Activated CD4-positive, CD25-positive, alpha-beta regulatory T cell treated with anti-CD3 and anti-CD28 coated beads, Interleukin-2, amount 50 U/mL, for 72 hours (primary cell): ENCODE measurements around the gene ERBB4.
"Not testable (repeated sequence)": the region's sequence is repeated elsewhere in the genome, so short reads cannot be mapped to it uniquely, and the experiment has no call there.

Source experiments
- DNase-seq: peaks from one replicate; pipeline ENCODE4 v3.0.0; 2021

Gene ERBB4

DNA sequence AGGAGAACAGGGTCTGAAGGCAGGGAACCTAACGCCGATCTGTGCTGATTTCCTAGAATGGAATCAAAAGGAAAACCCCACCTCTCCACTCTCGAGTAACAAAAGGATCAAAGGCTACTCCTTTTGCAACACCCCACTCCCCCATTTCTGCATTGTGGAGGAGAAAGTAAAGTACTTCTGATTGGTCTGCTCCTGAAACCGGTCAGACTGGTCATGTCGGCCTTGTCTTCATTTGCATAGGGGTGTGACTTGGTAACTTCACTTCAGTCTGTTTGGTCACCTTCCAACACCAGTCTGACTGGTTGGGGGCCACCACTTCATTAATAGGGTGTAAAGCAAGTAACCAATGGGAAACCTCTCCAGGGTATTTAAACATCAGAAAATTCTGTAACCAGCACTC, 771.9 kb downstream of the ERBB4 start:
- DNase-seq, result no peak

DNA sequence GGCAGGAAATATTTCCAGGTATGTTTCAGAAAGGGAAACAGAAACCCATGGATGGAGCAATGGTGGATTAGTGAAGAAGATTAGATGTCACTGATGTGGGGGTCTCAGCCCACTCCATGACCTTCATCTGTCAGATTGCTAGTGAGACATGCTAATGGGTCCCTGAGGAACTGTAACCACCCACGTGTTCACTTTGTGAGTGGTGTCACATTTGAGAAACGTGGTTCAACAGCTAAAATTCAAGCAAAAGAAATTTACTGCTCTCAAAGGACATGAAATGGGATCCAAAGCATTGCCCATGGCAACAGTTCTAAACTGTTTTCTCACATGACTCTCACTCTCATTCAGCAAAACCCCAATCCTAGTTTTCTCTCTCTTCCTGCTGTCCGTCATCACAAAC, 776.1 kb downstream of the ERBB4 start:
- no peak for DNase-seq

DNA sequence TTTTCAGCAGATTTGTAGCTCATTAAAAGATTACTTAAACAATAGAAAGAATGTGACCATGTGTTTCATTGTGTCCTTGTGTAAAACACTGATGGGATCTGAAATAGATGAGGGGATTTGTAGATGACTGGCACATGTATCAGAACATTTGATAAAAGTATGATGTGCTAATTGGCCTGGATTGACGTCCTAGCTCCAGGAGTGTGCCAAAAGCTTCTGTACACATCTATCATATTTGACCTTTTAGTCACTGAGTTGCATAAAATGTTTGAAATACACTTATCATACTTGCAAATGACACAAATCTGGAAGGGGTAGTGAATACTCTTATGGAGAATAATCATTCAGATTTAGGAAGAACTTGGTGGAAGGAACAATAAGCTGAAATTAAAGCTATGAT, 778.5 kb downstream of the ERBB4 start:
- no peak for DNase-seq

DNA sequence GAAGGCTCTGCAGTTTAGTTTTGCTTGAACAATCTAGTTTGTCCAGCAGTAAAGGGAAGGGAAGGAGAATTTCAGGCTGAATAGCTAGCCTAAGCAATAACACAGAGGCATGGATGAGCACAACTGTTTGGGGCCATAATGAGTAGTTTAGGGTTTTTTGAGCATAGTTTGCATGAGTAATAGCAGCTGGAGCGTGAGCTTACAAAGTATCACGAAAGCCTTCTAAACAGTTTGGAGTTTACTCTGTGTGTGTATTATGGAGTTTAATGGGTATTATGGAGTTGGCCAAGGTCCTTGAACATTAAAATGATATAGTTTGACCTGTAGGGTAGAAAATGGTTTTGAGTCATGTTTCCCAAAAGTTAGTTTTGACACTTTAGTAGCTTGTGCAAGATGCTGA, 782.3 kb downstream of the ERBB4 start:
- DNase-seq, result no peak

DNA sequence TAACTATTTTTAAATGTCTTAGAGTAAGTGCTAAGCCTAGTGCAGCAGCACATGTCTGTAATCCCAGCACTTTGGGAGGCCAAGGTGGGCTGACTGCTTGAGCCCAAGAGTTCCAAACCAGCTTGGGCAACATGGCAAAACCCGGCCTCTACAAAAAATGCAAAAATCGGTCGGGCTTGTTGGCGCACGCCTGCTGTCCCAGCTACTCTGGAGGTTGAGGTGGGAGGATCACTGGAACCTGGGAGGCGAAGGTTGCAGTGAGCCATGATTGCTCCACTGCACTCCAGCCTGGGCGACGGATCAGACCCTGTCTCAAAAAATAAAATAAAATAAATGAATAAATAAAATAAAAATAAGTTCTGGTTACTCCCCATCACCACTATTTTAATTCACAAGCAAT, 783.4 kb downstream of the ERBB4 start:
- no peak for DNase-seq

DNA sequence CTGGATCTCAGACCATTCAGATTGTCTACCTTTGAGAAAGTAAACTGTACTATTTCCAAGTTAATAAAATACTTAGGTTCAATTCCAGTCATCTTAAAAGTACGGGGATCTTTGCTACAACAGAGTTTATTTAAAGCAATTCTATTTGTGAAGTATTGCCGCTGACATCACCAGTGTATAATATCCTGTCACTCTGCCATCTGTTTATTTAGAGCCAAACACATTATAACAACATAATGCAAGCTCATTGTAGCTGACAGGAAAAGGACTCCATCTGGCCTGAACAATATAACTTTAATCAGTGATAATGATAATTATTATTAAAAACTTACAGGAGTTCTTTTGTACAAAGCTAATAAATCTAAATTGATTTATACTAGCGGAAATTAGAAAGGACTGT, 786.8 kb downstream of the ERBB4 start:
- no peak for DNase-seq

DNA sequence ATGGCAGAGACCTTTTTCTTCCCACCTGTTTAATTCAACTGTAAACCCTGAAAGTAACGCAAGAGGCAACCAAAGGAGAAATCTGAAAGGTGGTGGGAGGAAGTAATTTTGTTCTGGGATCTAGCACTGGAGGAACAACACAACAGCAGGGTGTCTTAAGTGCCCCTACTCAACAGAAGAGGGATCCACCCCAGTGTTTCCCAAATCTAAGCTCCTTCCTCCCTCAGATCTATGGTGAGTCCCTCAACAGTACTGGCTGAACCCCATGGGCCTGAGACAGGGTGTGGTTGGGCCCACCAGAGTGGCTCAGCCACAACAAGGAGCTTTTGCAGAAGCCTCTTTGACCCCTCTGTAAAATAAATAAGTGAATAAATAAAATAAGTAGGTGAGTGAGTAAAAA, 790.3 kb downstream of the ERBB4 start:
- DNase-seq, result no peak

DNA sequence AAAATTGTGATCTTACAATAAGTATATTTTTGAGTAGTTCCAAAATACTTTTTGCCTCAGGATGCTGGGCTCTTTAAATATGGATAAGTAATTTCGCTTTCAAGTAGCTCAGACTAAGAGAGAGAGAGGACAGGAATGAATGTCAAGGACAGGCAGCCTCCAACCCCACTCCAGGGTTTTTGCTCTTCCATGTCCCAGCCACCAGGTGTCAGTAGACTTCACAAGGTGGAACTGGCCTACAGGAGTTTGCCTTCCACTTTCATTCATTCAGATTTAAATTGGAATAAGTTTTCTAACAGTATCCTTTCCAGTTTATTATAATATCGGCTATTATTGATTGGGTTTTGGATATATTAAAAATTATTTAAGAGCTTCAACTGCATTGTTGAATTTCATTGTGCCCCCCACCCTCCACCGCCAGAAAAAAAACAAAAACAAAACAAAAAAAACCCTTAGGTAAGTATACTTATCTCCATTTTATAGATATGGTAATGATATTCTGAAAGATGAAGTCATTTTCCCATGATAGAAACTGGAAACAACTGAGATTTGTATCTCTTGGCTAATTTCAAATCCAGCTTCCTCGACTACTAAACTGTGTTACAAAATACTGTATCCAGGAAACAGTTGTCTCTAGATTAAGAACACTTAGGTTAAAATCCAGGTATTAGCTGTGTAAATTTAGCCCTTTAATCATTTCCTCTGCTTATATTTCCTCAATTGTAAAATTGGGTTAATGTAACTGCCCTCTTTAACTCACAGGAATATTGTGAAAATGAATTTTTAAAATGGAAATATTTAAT, 793.1 kb downstream of the ERBB4 start:
- DNase-seq, result no peak

DNA sequence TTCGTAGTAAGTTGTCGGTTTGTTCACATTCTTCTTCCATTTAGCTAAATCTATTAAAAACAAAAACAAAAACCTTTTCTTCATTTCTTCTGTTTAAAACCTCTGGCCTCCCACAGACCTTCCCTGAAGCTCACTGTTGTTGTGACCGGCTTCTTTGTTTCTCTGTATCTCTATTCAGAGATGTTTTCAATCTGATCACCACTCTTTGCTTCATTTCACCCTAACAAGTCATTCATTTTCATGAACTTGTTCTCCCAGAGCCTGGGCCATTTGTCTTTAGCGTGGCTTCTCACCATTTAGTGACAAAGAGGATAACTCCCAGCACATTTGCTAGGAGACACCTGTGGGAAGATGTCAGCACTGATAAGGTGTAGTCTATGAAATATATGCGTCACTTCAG, 794.2 kb downstream of the ERBB4 start:
- DNase-seq, result no peak

DNA sequence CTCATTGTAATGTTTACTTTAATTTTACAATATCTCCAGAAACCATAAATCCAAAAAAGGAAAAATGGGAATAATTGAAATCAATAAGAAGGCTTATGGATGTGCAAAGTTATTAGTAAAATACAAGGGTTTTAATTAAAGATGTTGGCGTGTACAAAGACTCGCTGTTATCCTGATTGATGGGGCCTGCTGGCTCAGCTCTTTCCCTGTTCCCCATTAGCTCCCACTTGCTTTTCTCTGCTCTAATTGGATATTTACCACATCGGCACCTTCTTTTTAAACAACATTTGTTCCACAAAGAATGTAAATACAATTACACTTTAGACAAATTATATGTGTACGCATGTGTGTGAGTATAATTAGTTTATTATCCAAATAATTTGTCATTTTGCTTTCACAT, 796.6 kb downstream of the ERBB4 start:
- DNase-seq, result no peak

DNA sequence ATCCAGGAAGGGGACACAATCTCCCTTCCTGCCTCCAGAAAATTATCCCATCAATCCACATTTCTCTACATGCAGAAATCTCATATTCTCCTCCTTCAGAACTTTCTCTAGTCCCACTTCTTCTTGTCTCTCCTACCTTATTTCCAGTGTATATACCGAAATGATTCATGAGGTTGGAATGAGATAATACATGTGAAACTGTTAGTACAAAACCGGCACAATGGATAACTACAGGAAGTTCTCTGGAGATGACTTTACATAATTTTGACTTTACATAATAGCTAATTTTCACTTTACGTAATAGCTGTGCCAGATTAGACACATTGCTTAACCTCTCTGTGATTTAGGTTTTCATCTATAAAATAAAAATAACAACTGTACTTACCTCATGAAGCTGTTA, 801.3 kb downstream of the ERBB4 start:
- no peak for DNase-seq

DNA sequence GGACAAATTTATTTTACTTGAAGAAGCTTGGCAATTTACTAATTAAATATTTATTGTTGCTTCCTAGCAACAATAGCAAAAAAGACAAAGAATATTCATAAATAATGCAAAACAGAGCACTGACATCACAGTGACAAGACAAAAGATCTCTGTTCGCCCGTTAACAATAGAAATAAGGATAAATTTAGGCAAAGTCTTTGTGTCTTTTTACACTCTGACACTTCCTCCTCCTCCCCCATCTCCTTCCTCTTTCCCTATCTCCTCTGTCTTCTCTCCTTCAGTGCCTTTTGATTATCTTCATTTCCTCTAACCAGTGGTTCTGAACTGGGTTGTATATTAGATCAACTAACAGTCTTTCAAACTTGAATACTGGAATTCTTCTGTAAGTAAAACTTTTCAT, 808.4 kb downstream of the ERBB4 start:
- DNase-seq, result no peak

DNA sequence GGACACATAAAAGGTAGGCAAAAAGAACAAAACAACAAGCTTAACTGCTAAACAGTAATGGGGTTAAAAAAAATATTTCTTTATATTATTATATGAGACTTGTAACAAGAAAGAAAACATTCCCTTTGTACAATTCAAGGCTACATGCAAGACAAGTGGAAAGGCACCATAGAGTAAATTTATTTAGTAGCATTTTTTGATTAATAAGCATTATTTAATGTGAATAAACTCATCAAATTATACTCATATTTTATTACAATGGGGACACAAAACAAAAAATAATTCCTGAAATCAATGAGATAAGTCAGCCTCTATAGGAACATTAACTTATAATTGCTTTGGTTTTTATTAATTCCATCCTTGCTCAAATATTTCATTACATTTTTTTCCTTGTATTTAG, 809.2 kb downstream of the ERBB4 start:
- DNase-seq, result no peak

DNA sequence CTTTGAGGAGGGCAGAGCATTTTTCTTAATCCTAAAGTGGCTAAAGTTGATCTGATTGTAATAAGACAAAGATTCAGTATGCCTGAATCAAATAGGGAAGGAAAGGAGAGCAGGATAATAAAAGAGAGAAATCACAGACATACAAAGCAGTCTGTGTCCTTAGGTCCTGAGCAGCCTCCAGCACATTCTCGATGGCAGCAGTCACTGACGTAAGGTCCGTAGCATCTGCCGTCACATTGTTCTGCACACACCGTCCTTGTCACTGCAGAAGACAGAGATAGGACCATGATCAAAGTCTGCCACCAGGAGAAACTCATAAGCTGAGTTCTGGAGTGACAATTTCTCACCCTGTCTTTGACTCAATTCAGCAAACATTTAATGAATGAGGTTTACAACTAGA, 813.7 kb downstream of the ERBB4 start:
- DNase-seq, result no peak

DNA sequence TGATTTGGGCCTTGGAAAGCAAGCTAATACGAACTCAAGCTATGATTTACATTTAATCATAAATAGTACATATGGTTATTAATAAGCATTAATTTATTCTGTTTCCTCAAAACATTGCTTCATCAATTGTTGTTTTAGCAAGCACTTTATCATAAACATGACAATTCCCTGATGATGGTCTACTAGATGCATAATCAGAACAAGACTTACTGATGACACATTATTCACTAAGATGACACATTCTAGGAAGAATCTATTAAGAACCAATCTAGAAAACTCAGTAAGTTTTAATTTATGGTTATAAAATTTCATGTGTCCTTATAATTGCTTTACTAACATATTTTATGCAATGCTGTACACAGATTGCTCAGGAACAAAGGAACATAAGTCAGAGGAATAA, 815.2 kb downstream of the ERBB4 start:
- DNase-seq, result no peak

DNA sequence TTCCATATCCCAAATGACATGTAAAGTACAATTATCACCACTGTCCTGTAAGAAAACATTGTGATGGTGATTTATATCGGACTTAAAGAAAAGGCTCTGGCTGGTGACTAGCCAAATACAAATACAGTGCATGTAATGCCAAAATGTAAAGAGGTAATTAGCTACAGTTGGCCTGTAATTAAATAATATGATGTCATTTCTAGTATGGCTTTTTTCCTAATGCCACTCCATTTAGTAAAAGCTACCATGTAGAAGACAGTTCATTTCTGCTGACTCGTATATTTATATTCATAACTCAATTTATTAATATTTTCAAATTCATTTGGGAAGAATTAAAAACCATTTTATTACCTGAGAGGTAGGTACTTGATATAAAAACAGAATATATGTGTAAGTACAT, 815.7 kb downstream of the ERBB4 start:
- no peak for DNase-seq

DNA sequence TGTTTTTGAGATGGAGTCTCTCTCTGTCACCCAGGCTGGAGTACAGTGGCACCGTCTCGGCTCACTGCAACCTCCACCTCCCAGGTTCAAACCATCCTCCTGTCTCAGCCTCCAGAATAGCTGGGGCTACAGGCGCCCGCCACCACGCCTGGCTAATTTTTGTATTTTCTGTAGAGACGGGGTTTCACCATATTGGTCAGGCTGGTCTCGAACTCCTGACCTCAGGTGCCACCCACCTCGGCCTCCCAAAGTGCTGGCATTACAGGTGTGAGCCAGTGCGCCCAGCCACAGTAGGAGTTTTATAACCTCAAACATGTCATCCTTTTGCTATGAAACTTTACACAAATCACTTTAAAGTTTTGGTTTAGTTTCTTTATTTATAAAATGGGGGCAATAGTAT, 816.7 kb downstream of the ERBB4 start:
- not testable (repeated sequence) for DNase-seq

DNA sequence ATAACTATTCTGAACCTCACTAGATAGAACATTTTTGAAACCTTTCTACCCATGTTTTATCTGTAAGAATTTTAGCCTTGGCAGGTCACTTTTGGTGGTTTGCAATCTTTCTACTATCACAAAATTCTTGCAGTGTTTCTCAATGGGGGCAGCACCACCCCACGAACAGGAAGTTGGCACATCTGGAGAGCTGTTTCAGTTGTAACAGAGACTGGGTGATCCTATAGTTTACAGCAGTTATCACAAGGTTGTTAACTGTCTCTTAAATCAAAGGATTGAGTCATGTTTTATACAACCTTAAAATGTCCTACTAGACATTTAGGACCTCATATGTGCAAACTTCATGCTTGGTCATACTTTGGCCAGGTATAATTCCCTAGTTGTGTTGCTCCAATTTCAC, 829.2 kb downstream of the ERBB4 start:
- DNase-seq, result no peak

DNA sequence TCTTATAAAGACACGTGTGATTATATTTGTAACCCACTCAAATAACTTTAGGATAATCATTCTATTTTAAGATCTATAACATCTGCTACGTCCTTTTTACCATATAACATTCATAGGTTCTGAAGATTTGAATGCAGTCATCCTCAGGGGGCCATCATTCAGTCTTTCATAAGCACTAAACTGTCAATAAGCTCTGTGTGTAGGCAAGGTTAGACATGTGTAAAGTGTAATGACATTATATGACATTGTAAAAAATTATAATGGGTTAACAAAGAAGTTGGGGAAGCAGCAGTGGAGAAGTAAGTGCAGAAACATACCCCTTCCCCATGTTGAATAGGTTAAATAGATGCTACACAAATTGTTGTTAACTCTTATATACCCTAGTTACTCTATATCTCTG, 845.9 kb downstream of the ERBB4 start:
- DNase-seq, result no peak

DNA sequence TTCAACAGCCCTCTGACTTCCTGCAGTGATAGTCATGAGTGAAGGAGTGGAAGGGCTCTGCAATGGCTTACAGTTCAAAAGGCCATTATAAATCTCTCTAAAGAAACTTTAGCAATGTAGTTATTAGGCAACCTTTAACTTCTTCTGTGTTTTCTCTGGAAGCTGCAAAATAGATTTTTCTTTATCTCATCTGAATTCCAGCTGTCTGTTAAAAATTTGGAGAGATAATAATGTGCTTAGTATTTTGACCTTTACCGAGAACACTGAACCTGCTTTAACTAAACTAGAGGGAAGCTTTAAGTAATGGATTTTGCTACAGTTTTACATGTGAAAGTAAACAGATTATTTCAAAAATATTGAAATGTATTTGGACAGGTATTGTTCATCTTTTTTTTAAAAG, 847.9 kb downstream of the ERBB4 start:
- no peak for DNase-seq

DNA sequence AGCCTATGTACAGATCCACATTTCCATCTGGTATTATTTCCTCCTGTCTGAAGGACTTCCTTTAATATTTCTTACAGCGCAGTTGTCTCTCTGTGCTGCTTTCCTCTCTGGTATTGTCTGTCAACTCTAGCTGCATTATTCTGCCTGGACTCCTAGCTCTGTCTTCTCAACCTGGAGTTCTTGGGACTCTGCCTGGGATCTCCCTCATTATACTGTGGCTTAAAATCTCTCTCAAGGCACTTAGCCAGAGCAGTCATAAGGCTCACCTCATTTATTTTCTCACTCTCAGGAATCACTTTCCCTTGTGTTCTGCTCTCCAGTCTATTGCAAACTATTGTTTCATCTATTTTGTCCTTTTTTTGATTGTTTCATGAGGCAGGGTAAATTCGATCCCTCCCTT, 850.4 kb downstream of the ERBB4 start:
- no peak for DNase-seq

DNA sequence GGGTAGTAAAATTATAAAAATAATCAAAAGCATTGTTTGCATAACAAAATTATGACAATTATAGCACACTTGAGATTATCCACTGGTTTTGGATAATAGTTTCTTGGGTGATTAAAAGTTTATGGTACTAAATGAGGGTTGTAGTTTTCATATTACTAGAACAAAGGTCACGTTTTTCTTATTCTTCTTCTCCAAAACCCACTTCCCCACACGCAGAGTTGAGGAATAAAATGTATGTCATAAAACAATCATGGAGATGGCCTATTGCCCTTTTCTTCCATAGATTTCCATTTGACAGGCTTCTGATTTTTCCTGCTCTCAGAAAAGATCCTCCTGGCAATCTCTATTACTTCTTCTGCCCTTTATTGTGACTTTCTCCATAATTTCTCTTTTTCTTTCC, 863.9 kb downstream of the ERBB4 start:
- DNase-seq, result no peak

DNA sequence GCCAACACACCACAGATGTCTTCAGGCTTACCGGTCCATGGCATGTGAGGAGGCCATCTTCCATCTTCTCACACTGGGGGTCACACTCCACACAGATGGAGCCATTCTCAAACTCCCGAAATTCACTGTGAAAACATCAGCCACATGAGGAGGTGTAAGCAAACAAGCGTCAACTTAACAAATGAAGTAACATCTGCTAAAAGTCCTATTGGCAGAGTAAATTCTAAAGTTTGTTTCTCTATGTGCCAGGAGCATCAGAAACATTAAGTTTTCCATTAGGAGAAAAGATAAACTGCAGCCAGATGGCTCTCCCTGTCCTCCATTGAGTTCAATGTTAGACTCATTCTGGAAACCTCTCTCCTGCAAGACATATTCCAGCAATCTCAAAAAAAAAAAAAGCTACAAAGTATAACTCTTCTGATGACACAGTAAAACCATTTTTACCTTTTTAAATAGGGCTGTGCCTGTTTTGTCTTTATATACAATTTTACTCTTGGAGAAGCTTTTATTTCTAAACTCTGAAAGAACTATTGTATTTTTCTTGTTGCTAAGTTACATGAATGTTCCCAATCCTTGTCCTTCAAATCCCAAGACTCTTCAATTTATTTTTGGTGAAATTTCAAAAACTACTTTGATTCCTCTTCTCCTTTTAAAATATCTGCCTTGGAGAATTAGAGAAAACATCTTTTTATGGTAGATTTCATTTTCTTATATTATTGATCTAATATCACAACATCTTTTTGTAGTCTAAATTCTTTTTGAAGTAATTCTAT, 865.3 kb downstream of the ERBB4 start:
- no peak for DNase-seq

DNA sequence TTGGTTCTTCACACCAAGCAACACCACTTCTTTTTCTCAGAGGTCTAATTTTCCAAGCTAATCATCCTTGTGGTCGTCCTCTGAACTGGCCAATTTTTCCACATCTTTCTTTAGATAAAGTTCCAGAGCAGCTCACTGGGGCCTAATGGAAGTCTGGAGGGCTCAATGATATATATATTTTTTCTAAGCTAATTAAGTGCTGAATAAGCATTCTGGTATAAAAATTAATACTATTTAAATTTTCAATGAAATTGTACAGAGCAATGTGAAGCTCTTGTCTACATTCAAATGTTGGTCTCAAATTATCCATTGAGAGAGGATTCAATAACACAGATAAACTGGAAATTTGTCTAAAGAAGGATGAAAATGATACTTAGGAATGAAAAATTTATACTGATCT, 866.6 kb downstream of the ERBB4 start:
- no peak for DNase-seq

DNA sequence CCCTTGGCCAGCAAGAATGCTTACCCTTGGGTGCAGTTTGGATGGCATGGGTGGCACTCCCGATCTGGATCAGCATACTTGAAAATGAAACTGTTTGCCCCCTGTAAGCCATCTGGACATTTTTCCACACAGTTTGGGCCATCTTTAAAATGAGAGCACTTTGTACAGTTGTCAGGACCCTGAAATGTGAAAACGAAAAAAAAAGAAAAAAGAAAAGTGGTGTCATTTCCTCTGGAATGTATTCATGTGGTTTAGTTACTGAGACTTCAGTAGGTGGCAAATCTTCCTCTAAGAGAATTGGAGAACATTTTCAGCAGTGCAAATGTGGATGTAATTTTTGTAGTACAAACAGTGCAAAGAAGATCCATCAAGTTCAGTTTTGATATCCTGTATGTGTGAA, 873.3 kb downstream of the ERBB4 start:
- DNase-seq, result no peak
